K562 (cell line): ENCODE measurements around the gene MYO3B. TPM values are rescaled to one million over a fixed set of nuclear protein-coding genes. Genes with fewer than 3 reads are reported as not detected.
A peak's percentile ranks its signal among the peaks of the same experiment; 100 is the strongest.

Experiments
- ASH1L ChIP-seq: fragments of 450-650 bp; IDR thresholded peaks from 2 replicates; pipeline ENCODE4 v1.6.1; 2018; ENCODE audit warnings: borderline replicate concordance, mild to moderate bottlenecking, low read depth; ENCODE audit not compliant: partially characterized antibody
- CHD1 ChIP-seq: fragments of 200-600 bp; sonication (generic); IDR thresholded peaks from one replicate; pipeline ENCODE4 v1.6.1; 2012; ENCODE audit warnings: mild to moderate bottlenecking, moderate library complexity, low read length, inconsistent platforms
- DMBX1 ChIP-seq: fragments of 250-450 bp; sonication (Bioruptor Pico); IDR thresholded peaks from 2 replicates; pipeline ENCODE4 v1.8.0; 2022; ENCODE audit warnings: inconsistent platforms, mild to moderate bottlenecking, moderate library complexity, borderline replicate concordance
- EP400 ChIP-seq: fragments of 450-650 bp; IDR thresholded peaks from 2 replicates; pipeline ENCODE4 v1.6.1; 2017; ENCODE audit warnings: antibody characterized with exemption, mild to moderate bottlenecking, moderate library complexity
- ILK ChIP-seq: fragments of 450-650 bp; IDR thresholded peaks from 2 replicates; pipeline ENCODE4 v1.6.1; 2016; ENCODE audit warnings: missing genetic modification characterization, low read depth, mild to moderate bottlenecking, missing compliant biosample characterization, moderate library complexity, borderline replicate concordance
- KLF16 ChIP-seq: IDR thresholded peaks from 2 replicates; pipeline ENCODE4 v1.6.1; 2016; ENCODE audit warnings: antibody characterized with exemption
- MBD2 ChIP-seq: sonication (generic); IDR thresholded peaks from 2 replicates; pipeline ENCODE4 v1.6.1; 2016; ENCODE audit warnings: low read depth, borderline replicate concordance
- MXI1 ChIP-seq: IDR thresholded peaks from 2 replicates; pipeline ENCODE4 v1.6.1; 2011; ENCODE audit warnings: low read depth, mild to moderate bottlenecking, improper control_type of control experiment, low read length
- MYC ChIP-seq, 2 experiments: fragments of 250-450 bp in 1 of 2; sonication (Bioruptor Pico) in 1 of 2; IDR thresholded peaks; 2 replicates each; pipeline versions ENCODE4 v1.5.1 to v1.6.1; 2012 to 2021; ENCODE audit warnings: low read depth in 2 of 2, borderline replicate concordance in 1 of 2, improper control_type of control experiment in 1 of 2, low read length in 1 of 2, mild to moderate bottlenecking in 1 of 2, moderate library complexity in 1 of 2
- OTX1 ChIP-seq: fragments of 450-650 bp; formaldehyde crosslinking; IDR thresholded peaks from 2 replicates; pipeline ENCODE4 v1.4.0; 2022; ENCODE audit warnings: mild to moderate bottlenecking
- TSC22D4 ChIP-seq: fragments of 450-650 bp; IDR thresholded peaks from 2 replicates; pipeline ENCODE4 v1.6.1; 2016; ENCODE audit warnings: missing genetic modification characterization, missing biosample characterization, control low read depth
- WHSC1 ChIP-seq: IDR thresholded peaks from one replicate; pipeline ENCODE4 v1.6.1; 2012; ENCODE audit warnings: low read length, control low read depth, inconsistent platforms
- YY1 ChIP-seq, 3 experiments: IDR thresholded peaks; 2 replicates each; pipeline ENCODE4 v1.6.1; 2011; ENCODE audit warnings: low read length in 2 of 3, mild to moderate bottlenecking in 2 of 3, moderate library complexity in 2 of 3, borderline replicate concordance in 1 of 3, control low read depth in 1 of 3, low read depth in 1 of 3; ENCODE audit not compliant: insufficient read depth in 3 of 3, insufficient replicate concordance in 2 of 3, control insufficient read depth in 1 of 3, insufficient read length in 1 of 3; ENCODE audit errors: extremely low read depth in 1 of 3
- ZNF140 ChIP-seq: fragments of 250-450 bp; sonication (Bioruptor Pico); IDR thresholded peaks from 2 replicates; pipeline ENCODE4 v1.8.0; 2021; ENCODE audit warnings: moderate library complexity, mild to moderate bottlenecking, inconsistent platforms
- ZNF232 ChIP-seq: sonication (generic); formaldehyde crosslinking; IDR thresholded peaks from 2 replicates; pipeline ENCODE4 v1.8.0; 2022; ENCODE audit warnings: mild to moderate bottlenecking, missing genetic modification reagents
- ZNF354B ChIP-seq: fragments of 250-450 bp; sonication (Bioruptor Pico); IDR thresholded peaks from 2 replicates; pipeline ENCODE4 v1.4.0; 2020
- ZNF79 ChIP-seq: fragments of 250-450 bp; sonication (Bioruptor Pico); IDR thresholded peaks from 2 replicates; pipeline ENCODE4 v1.4.0; 2020; ENCODE audit warnings: low read depth, mild to moderate bottlenecking, moderate library complexity
- polyA plus RNA-seq, 8 experiments: library from polyadenylated mRNA; depleted of rRNA in 4 of 8; stranded (reverse) in 5 of 8; unstranded in 3 of 8; fragments of >200 nt; fragmentation: Nextera tagmentation in 2 of 8; fragmentation: Illumina TruSeq in 1 of 8; extraction: Ambion mirVana in 2 of 8; extraction: Trizol in 1 of 8; gene quantifications; 2 replicates each; pipeline versions ENCODE4 v1.2.1 to v1.2.3, GENCODE V29; 2011 to 2014; ENCODE audit warnings: inconsistent platforms in 1 of 8, missing spikeins in 1 of 8
- total RNA-seq, 7 experiments: library from RNA; depleted of rRNA in 6 of 7; stranded (reverse); fragments of >200 nt in 6 of 7; fragmentation: Illumina TruSeq in 2 of 7; extraction: Trizol in 2 of 7; gene quantifications; 2 replicates each; pipeline versions ENCODE4 v1.2.1 to v1.2.3, GENCODE V29; 2011 to 2021; ENCODE audit warnings: low replicate concordance in 1 of 7
- TF ChIP-seq, protein P1 (sequence below): sonication (generic); formaldehyde crosslinking; IDR thresholded peaks from 2 replicates; pipeline ENCODE4 v1.4.0; 2020; ENCODE audit warnings: mild to moderate bottlenecking, missing genetic modification reagents
- TF ChIP-seq, protein P2 (sequence below): fragments of 250-450 bp; sonication (Bioruptor Pico); IDR thresholded peaks from 2 replicates; pipeline ENCODE4 v1.9.0; 2021; ENCODE audit warnings: mild to moderate bottlenecking, inconsistent platforms
- TF ChIP-seq, protein P3 (sequence below): sonication (generic); formaldehyde crosslinking; IDR thresholded peaks from 2 replicates; pipeline ENCODE4 v1.8.0; 2022; ENCODE audit warnings: missing genetic modification reagents, mild to moderate bottlenecking, borderline replicate concordance

MYO3B gene
- total and polyA plus RNA-seq, 9 of the 15 experiments (the other 6 are each of a cell fraction or from before 2014, with no cell fraction given), result 2.7 to 6.5 (median 3.6) TPM

DNA sequence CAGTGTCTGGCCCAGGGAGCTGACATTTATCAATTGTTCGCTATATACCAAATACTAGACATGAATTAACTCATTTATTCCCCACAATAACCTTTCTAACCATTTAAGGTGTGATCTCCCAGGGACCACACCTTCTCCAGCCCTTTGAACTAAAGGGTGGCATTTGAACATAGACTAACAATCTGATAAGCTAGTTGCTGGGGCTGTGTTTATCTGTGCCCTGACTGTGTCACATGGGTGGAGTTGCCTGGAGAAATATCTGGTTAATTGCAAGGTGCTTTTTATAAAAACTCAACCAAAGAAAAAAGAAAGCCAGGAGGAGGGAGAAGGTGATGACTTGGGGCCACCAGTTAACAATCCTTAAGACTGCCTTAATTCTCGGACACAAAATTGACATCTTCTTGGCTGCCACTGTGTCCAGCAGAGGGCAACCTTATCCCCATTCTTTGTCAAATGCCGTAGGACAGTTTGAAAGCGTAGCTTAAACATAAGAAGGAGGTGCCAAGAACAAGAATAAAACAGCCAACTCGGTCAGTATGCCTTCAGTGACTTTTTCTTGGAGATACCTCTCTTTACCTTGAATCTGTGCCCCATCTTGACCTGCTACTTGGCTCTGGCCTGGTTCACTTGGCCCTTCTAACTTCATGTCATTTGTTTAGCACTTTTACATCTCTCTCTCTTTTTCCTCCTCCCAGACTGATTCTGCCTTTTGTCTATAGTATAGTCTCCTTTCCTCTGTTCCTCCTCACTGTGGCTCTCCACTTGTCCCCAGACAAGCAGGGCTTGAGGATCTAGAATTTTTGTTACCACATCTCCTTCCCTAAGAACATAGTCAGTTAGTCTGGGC lies 183.4 kb downstream of the MYO3B start (continued):
- TF ChIP-seq, protein P1, sequence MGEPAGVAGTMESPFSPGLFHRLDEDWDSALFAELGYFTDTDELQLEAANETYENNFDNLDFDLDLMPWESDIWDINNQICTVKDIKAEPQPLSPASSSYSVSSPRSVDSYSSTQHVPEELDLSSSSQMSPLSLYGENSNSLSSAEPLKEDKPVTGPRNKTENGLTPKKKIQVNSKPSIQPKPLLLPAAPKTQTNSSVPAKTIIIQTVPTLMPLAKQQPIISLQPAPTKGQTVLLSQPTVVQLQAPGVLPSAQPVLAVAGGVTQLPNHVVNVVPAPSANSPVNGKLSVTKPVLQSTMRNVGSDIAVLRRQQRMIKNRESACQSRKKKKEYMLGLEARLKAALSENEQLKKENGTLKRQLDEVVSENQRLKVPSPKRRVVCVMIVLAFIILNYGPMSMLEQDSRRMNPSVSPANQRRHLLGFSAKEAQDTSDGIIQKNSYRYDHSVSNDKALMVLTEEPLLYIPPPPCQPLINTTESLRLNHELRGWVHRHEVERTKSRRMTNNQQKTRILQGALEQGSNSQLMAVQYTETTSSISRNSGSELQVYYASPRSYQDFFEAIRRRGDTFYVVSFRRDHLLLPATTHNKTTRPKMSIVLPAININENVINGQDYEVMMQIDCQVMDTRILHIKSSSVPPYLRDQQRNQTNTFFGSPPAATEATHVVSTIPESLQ (CRISPR knock-in tag), result 0 out of 2 replicates have a peak, but pooled peaks have one; percentile 74
- TF ChIP-seq WHSC1 (no peak), MBD2 (no peak), EP400 (peak; percentile 13), OTX1 (CRISPR knock-in tag) (0 out of 2 replicates have a peak, but pooled peaks have one; percentile 35), ZNF79 (CRISPR knock-in tag) (no peak), ILK (tag) (no peak), ZNF354B (CRISPR knock-in tag) (0 out of 2 replicates have a peak, but pooled peaks have one; percentile 3), CHD1 (no peak), MXI1 (no peak), KLF16 (no peak), ASH1L (no peak), ZNF140 (CRISPR knock-in tag) (no peak), ZNF232 (CRISPR knock-in tag) (no peak), YY1 (IDR thresholded peaks at IDR 0.05; ENCODE audit: borderline replicate concordance in 1 of 3, control insufficient read depth in 1 of 3, extremely low read depth in 1 of 3, insufficient read depth in 3 of 3, insufficient read length in 1 of 3, insufficient replicate concordance in 2 of 3, low read depth in 1 of 3, low read length in 2 of 3) (peak in 1 of 3 experiments; percentile 15), TSC22D4 (tag) (no peak), DMBX1 (CRISPR knock-in tag) (peak; percentile 50; the same call in 1 of the 2 replicates), MYC (IDR thresholded peaks at IDR 0.05; ENCODE audit: low read depth, low read length) (0 out of 2 replicates have a peak, but pooled peaks have one; percentile 38), MYC (CRISPR knock-in tag; IDR thresholded peaks at IDR 0.05; ENCODE audit: borderline replicate concordance, low read depth) (no peak)
- TF ChIP-seq, protein P2, sequence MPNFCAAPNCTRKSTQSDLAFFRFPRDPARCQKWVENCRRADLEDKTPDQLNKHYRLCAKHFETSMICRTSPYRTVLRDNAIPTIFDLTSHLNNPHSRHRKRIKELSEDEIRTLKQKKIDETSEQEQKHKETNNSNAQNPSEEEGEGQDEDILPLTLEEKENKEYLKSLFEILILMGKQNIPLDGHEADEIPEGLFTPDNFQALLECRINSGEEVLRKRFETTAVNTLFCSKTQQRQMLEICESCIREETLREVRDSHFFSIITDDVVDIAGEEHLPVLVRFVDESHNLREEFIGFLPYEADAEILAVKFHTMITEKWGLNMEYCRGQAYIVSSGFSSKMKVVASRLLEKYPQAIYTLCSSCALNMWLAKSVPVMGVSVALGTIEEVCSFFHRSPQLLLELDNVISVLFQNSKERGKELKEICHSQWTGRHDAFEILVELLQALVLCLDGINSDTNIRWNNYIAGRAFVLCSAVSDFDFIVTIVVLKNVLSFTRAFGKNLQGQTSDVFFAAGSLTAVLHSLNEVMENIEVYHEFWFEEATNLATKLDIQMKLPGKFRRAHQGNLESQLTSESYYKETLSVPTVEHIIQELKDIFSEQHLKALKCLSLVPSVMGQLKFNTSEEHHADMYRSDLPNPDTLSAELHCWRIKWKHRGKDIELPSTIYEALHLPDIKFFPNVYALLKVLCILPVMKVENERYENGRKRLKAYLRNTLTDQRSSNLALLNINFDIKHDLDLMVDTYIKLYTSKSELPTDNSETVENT (CRISPR knock-in tag), result no peak
- TF ChIP-seq, protein P3, sequence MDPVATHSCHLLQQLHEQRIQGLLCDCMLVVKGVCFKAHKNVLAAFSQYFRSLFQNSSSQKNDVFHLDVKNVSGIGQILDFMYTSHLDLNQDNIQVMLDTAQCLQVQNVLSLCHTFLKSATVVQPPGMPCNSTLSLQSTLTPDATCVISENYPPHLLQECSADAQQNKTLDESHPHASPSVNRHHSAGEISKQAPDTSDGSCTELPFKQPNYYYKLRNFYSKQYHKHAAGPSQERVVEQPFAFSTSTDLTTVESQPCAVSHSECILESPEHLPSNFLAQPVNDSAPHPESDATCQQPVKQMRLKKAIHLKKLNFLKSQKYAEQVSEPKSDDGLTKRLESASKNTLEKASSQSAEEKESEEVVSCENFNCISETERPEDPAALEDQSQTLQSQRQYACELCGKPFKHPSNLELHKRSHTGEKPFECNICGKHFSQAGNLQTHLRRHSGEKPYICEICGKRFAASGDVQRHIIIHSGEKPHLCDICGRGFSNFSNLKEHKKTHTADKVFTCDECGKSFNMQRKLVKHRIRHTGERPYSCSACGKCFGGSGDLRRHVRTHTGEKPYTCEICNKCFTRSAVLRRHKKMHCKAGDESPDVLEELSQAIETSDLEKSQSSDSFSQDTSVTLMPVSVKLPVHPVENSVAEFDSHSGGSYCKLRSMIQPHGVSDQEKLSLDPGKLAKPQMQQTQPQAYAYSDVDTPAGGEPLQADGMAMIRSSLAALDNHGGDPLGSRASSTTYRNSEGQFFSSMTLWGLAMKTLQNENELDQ, result no peak
